OCI-LY7 (cell line): ENCODE measurements around the gene SERINC2. TPM values are rescaled to one million over a fixed set of nuclear protein-coding genes. Genes with fewer than 3 reads are reported as not detected.

Source experiments
- BruUV-seq: library from RNA; stranded (reverse); fragments of 400-500 nt; replicated peaks from 2 replicates; lab custom pipeline; 2021; lab: Mats Ljungman, UMichigan
- CTCF ChIA-PET: fragments of 300-600 bp; sonication (Branson Sonifier 250); formaldehyde crosslinking; loops from one replicate; lab custom pipeline; 2022; ENCODE audit warnings: antibody characterized with exemption; ENCODE audit not compliant: unreplicated experiment; lab: Charles Lee
- POLR2A ChIA-PET: fragments of 300-600 bp; sonication (Branson Sonifier 250); formaldehyde crosslinking; loops from one replicate; lab custom pipeline; 2022; ENCODE audit warnings: antibody characterized with exemption; lab: Charles Lee
- DNase-seq: peaks from one replicate; pipeline ENCODE4 v3.0.0-alpha.2; 2015; ENCODE audit warnings: low spot score
- H2AFZ ChIP-seq: fragments of 200-600 bp; sonication (generic), shearing (Covaris generic); 2 replicates; pipeline ENCODE4 v1.6.1; 2014; ENCODE audit warnings: mild to moderate bottlenecking, antibody characterized with exemption, low read length, moderate library complexity
- H3K27ac ChIP-seq: fragments of 200-600 bp; sonication (generic); 2 replicates; pipeline ENCODE4 v1.5.1; 2014; ENCODE audit warnings: mixed run types, low read depth, mild to moderate bottlenecking, moderate library complexity, low read length, inconsistent platforms; ENCODE audit not compliant: poor library complexity, severe bottlenecking
- H3K36me3 ChIP-seq: fragments of 200-600 bp; sonication (generic); 2 replicates; pipeline ENCODE4 v1.6.1; 2014; ENCODE audit warnings: mild to moderate bottlenecking, antibody characterized with exemption, low read length, moderate library complexity, mixed read lengths; ENCODE audit not compliant: insufficient read depth
- H3K4me1 ChIP-seq: fragments of 200-600 bp; sonication (generic); 2 replicates; pipeline ENCODE4 v1.5.1; 2014; ENCODE audit warnings: mild to moderate bottlenecking, low read length; ENCODE audit not compliant: insufficient read depth, poor library complexity, severe bottlenecking
- H3K4me2 ChIP-seq: fragments of 200-600 bp; sonication (generic); 2 replicates; pipeline ENCODE4 v1.6.1; 2014; ENCODE audit warnings: mild to moderate bottlenecking, low read length
- H3K4me3 ChIP-seq: fragments of 200-600 bp; sonication (generic); 2 replicates; pipeline ENCODE4 v1.5.1; 2014; ENCODE audit warnings: mild to moderate bottlenecking, low read depth, low read length; ENCODE audit not compliant: poor library complexity, severe bottlenecking
- H3K79me2 ChIP-seq: fragments of 200-600 bp; sonication (generic); 2 replicates; pipeline ENCODE4 v1.6.1; 2016; ENCODE audit warnings: low read depth, mild to moderate bottlenecking, low read length, moderate library complexity, mixed read lengths; ENCODE audit not compliant: insufficient read depth
- H3K9me2 ChIP-seq: fragments of 200-600 bp; sonication (generic); 2 replicates; pipeline ENCODE4 v1.6.1; 2016; ENCODE audit warnings: mild to moderate bottlenecking, low read length, mixed read lengths; ENCODE audit not compliant: insufficient read depth
- H3K9me3 ChIP-seq: fragments of 200-600 bp; sonication (generic); 2 replicates; pipeline ENCODE4 v1.6.1; 2014; ENCODE audit warnings: mild to moderate bottlenecking, mixed run types, low read length, mixed read lengths
- H4K20me1 ChIP-seq: fragments of 200-600 bp; sonication (generic); 2 replicates; pipeline ENCODE4 v1.6.1; 2014; ENCODE audit warnings: mild to moderate bottlenecking, antibody characterized with exemption, low read length, moderate library complexity, mixed read lengths; ENCODE audit not compliant: insufficient read depth
- CTCF ChIP-seq: fragments of 200-600 bp; sonication (generic); conservative IDR thresholded peaks from 2 replicates; pipeline ENCODE4 v1.5.1; 2014; ENCODE audit warnings: mild to moderate bottlenecking, antibody characterized with exemption, low read length, moderate library complexity, mixed read lengths
- EZH2phosphoT487 ChIP-seq: fragments of 200-600 bp; sonication (generic); IDR thresholded peaks from 2 replicates; pipeline ENCODE4 v1.6.1; 2018; ENCODE audit warnings: low read depth, borderline replicate concordance, mild to moderate bottlenecking, mixed run types, antibody characterized with exemption, low read length, moderate library complexity, mixed read lengths
- intact Hi-C: fragments of 100-400 bp; cut with micrococcal nuclease; formaldehyde crosslinking; loops from one replicate; pipeline ENCODE4 v1.10.0; 2022; ENCODE audit not compliant: unreplicated experiment
- total RNA-seq, 2 experiments: library from RNA; depleted of rRNA in 1 of 2; stranded (reverse); fragments of >200 nt in 1 of 2; shearing (Covaris generic) in 1 of 2; gene quantifications; 2 replicates each; pipeline ENCODE4 v1.2.3, GENCODE V29; 2014 to 2022

Gene SERINC2
- total RNA-seq, 2 experiments from 2014 or later: 3.5 to 11.1 TPM

GRCh38 chr1:31443673-31444072, 30.7 kb downstream of the SERINC2 start:
- Histone ChIP-seq H3K4me3 (no peak overlapping the region), H2AFZ (no peak overlapping the region), H3K4me2 (no peak overlapping the region), H3K27ac (no peak overlapping the region), H4K20me1 (no peaks in the 10 kb centered on the region), H3K36me3 (no peaks in the 10 kb centered on the region), H3K79me2 (no peaks in the 10 kb centered on the region), H3K9me3 (no peaks in the 10 kb centered on the region), H3K4me1 (peaks cover 31% of the 10 kb centered on the region), H3K9me2 (no peaks in the 10 kb centered on the region)
- no peak for DNase-seq
- no TSS peak for BruUV-seq
- ChIA-PET CTCF (interaction anchor here (0.9 kb wide), 1 partner anchor 20 kb away, joined by 4 read pairs; no protein-coding TSS in a partner anchor), POLR2A (interaction anchor here (0.6 kb wide), 1 partner anchor 16 kb away, joined by 3 read pairs; no protein-coding TSS in a partner anchor)
- intact Hi-C loops: no loop called here
- TF ChIP-seq CTCF (no peak), EZH2phosphoT487 (no peak)

GRCh38 chr1:31444725-31445448, 31.9 kb downstream of the SERINC2 start:
- CTCF ChIA-PET: no interaction called here
- Histone ChIP-seq H3K4me1 (peaks cover 22% of the 10 kb centered on the region), H3K79me2 (no peaks in the 10 kb centered on the region), H3K9me2 (no peaks in the 10 kb centered on the region), H3K9me3 (no peaks in the 10 kb centered on the region), H4K20me1 (no peaks in the 10 kb centered on the region), H3K36me3 (no peaks in the 10 kb centered on the region), H2AFZ (no peak overlapping the region), H3K4me2 (no peak overlapping the region), H3K27ac (no peak overlapping the region), H3K4me3 (no peak overlapping the region)
- no TSS peak for BruUV-seq
- TF ChIP-seq EZH2phosphoT487 (no peak), CTCF (no peak)
- intact Hi-C loops: no loop called here
- no peak for DNase-seq
- POLR2A ChIA-PET: no interaction called here

GRCh38 chr1:31445951-31446350, 32.9 kb downstream of the SERINC2 start:
- no peak overlapping the region for H2AFZ ChIP-seq
- H3K79me2 ChIP-seq: no peaks in the 10 kb centered on the region
- ChIA-PET CTCF (no interaction called here), POLR2A (no interaction called here)
- intact Hi-C loops: no loop called here
- no peak overlapping the region for H3K4me3 ChIP-seq
- H4K20me1 ChIP-seq: no peaks in the 10 kb centered on the region
- H3K4me2 ChIP-seq: no peak overlapping the region
- no peak overlapping the region for H3K27ac ChIP-seq
- peaks cover 11% of the 10 kb centered on the region for H3K4me1 ChIP-seq
- no TSS peak for BruUV-seq
- H3K36me3 ChIP-seq: no peaks in the 10 kb centered on the region
- no peaks in the 10 kb centered on the region for H3K9me2 ChIP-seq
- peaks cover 4% of the 10 kb centered on the region for H3K9me3 ChIP-seq
- DNase-seq: no peak
- TF ChIP-seq EZH2phosphoT487 (no peak), CTCF (no peak)
